ENCODE measurements around the gene CERS6.

GRCh38 chr2:168804214-168804613 lies 348.1 kb downstream of the CERS6 start:
- no peak for TF ChIP-seq ARNT (IDR thresholded peaks at IDR 0.05)
- no peak for TF ChIP-seq FOXA1 (IDR thresholded peaks at IDR 0.05)
- TF ChIP-seq PKNOX1 (IDR thresholded peaks at IDR 0.05) = no peak
- no peak for TF ChIP-seq TARDBP (IDR thresholded peaks at IDR 0.05)
- TF ChIP-seq LEF1 (IDR thresholded peaks at IDR 0.05; ENCODE audit: borderline replicate concordance) = no peak
- no peak for TF ChIP-seq SUZ12 (IDR thresholded peaks at IDR 0.05)
- no peak for TF ChIP-seq FOXK2 (IDR thresholded peaks at IDR 0.05)
- no peak for TF ChIP-seq HDGF (IDR thresholded peaks at IDR 0.05; ENCODE audit: borderline replicate concordance)
- no peak for TF ChIP-seq CTBP1 (IDR thresholded peaks at IDR 0.05; ENCODE audit: borderline replicate concordance)
- TF ChIP-seq SP1 (IDR thresholded peaks at IDR 0.05) = no peak
- no peak for TF ChIP-seq ELF4 (IDR thresholded peaks at IDR 0.05)
- TF ChIP-seq ZNF384 (IDR thresholded peaks at IDR 0.05) = no peak
- TF ChIP-seq BHLHE40 (IDR thresholded peaks at IDR 0.05; ENCODE audit: borderline replicate concordance) = no peak
- TF ChIP-seq FOXM1 (IDR thresholded peaks at IDR 0.05; ENCODE audit: borderline replicate concordance) = no peak

Measured in HEK293T (cell line).